Neural progenitor cell (in vitro differentiated cells): ENCODE results near the gene LRCOL1.

Source experiments
- CTCF ChIP-seq: fragments of 200-600 bp; sonication (generic); IDR thresholded peaks from 2 replicates; pipeline ENCODE4 v1.5.1; 2017; ENCODE audit warnings: antibody characterized with exemption, mild to moderate bottlenecking
- EZH2 ChIP-seq: fragments of 200-600 bp; sonication (generic); IDR thresholded peaks from 2 replicates; pipeline ENCODE4 v1.6.1; 2017; ENCODE audit warnings: antibody characterized with exemption, mild to moderate bottlenecking, moderate library complexity
- EZH2phosphoT487 ChIP-seq: fragments of 200-600 bp; sonication (generic); IDR thresholded peaks from 2 replicates; pipeline ENCODE4 v1.6.1; 2017; ENCODE audit warnings: antibody characterized with exemption

GRCh38 chr12:132604151-132604618 lies 6.2 kb downstream of the LRCOL1 start:
- TF ChIP-seq CTCF (no peak), EZH2 (no peak), EZH2phosphoT487 (no peak)
